GM21526 (cell line): Measurements from ENCODE around the gene CA12.

Experiments used
- ATAC-seq: cut with Tn5 transposase; IDR thresholded peaks from one replicate; pipeline ENCODE4 v1.9.1; 2021; ENCODE audit warnings: moderate library complexity; ENCODE audit not compliant: unreplicated experiment, low FRiP score

The CA12 gene

DNA sequence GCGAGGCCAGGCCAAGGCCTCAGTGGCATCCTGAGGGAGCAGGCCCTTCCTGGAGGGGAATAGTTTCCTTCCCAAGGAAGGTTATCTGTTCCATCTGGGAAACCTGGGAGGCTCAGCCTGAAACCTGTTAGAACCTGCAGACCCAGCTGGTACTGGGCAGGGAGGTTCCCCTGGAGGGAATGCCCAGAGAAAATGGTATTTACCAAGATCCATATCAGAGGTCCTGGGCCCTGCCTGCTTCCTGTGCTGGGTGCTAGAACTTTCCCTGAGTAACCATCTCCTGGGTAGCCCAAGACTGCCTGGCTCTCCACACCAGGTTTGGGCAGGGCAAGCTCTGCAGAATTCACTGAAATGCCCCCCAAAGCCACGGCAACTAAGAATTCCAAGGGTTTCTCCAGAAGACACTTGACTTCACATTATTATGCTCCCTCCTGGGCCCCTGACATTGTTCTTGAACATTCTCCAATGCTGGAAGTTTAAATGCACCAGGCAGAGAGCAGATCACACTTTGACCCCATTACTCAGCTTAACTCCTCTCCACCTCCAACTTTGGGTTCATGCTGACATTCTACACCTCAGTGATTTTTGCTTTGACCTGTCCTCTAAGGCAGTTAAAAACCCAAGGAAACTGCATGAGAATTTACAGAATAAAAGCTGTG is 2.0 kb downstream of the CA12 start:
- ATAC-seq, result no peak

DNA sequence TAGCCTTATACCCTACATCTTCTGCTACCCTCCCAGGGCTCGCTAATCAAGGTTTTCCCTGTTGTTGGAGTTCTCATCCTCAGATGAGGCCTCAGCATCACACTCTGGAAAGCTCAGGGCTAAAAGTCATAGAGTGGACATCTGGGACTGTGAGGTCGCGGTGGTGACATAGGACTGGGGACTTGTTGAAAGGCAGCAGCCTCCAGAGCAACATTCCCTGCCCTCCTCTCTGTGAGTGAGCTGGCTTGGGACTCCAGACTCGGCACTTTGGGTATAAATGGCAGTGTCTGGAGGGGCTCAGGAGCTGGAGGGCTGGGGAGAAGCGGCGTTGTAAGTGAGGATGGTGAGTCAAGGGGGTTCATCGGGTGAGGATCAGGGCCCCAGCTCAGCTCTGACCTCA is 2.7 kb downstream of the CA12 start:
- no peak for ATAC-seq

DNA sequence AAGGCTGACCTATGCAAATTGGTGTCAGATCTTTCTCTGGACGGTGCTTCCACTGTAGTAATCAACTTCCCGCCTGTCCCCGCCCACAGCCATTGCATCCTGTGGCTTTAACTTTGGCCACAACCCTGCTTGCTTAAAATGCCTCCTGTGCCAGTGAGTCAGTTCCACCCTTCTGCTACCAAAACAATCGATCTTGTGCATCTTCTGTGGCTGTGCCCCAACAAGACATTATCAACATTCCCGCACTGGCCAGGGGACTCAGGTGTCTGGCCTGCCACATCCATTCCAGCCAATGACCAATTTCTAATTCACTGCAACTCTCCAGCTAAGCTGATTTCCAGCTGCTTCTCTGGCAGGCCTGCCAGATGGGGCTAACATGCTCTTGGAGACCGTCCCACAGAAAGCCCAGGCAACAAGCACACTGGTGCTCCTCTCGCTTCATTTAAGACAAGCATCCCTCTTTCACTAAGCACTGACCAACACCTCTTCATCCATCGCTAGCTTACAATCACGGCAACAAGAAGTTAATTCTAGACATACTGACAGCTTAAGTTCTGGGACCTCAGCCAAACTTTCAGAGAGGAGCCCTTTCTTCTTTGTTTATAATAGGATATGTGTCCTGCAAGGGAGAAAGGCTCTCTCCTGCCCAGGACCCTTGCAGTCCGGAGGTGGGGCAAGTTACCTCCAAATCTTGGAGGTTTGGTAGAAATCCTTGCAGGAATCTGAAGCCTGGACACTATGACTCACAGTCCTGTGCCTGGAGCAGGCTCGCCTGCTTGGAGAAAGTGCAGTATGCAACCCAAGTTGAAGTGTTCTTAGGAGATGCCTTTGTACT is 6.7 kb downstream of the CA12 start:
- ATAC-seq, result no peak

DNA sequence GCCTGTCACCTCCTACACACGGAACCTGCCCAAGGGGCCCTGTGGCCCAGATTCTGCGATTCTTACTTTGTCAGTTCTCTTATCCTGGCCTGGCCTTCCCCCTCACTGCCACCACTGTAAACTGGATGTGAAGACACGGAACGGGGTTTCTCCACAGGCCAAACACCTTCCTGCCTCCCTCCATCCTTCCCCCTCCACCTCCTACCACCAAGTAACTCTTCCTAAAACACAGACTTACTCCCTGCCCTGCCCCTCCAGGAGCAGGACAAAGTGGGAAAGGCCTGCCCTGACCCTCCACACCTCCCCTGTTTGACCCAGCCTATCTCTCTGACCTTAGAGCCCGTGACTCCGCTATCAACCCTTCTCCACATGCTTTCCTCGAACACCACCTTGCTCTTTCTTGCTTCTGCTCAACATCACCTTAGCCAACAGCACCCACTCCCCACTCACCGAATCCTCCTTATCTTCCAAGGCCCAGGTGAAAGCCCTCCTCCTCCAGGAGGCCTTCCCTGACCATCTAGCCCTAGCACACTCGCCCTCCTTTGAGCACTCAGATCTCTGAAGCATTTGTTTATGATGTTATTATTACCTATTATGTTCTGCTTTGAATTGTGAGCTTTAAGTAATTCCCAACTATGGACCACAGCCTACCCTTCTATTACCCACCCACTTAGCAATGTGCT is 7.6 kb downstream of the CA12 start:
- ATAC-seq, result no peak

DNA sequence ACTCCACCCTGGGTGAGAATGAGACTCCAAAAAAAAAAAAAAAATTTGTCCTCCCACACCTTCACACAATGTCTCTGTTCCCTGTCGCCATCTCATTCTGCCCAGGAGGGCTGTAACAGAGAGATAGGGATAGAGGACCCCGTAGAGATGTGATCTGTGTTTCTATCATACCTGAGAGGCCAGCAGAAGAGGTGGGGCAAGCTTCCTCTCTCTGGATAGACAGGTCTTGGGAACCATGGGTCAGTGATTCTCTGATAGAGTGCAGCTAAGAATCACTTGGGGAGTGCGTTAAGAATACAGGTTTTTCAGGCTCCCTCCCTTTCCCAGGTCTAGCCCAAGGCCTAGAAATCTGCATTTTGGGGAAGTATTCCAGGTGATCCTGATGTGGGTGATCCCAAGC is 8.3 kb downstream of the CA12 start:
- no peak for ATAC-seq

DNA sequence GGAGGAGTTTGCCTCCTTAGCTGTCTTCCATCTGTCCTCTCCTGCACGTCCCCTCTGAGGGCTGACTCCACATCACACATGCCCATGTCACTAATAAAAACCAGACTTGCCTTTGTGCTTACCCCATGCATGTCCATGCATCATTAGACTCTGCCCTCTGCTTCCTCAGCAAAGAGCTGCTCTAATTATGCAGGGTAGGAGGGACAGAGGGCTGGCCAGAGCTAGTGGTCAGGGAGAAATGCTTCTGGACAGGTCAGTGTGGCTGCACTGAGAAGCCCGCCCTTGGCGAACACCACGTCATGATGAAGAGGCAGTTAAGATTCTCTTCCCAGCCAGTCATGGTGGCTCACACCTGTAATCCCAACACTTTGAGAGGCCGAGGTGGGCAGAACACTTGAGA is 8.9 kb downstream of the CA12 start:
- ATAC-seq, result no peak

DNA sequence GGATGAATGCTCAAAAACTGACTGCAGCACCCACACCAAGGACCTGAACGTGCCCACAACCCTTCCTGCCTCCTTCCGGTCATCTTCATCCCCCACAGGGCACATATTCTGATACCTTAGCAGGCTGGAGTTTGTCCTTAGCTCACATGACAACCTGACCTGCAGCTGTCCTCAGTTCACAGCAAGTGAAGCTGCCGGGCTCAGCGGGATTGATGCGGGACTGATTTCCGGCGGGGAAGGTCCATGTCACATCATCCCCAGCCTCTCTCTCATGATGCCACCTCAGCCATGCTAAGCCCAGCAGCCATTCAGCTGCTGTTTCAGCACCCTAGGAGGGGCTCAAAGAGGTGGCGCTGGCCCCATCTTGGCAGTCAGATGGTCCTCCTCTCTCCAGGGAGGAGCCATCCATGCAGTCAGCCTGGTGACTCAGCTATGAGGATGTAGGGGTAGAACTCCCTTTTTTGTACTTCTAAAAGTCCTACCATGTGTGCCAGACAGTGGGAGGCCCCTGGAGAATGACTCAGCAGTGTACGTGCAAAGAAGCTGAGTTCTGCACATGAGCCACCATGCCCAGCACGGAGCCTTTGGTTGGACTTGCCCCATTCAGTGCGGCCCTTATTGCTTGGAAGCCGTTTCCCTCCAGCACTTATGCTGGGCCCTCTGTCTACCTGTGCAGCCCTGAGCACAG is 9.5 kb downstream of the CA12 start:
- ATAC-seq, result no peak

DNA sequence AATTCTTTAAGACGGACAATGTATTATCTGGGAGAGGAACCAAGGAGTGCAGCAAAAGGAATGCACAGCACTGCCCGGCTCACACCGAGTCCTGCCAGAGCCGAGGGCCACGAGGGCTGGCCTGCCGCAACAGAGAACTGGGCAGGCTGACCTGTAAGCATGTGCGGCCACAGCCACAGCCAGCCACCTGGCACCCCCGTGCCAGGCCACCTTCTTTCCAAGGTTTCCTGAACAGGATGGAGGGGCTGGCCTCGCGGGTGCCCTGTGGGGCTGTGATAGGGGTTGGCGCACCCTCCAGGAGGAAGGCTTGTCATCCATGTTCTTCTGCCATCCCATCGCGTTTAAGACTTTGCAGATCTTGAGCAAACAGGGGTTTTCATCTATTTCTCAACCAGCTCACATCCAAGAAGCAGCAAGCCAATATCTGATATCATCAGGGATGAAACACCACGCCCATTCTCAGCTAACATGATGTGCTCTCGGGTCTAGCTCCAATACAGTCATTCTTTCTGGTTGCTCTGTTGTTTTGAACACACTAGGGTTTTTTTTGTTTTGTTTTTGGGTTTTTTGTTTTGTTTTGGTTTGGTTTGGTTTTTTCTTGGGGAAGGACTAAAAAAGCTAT is 10.2 kb downstream of the CA12 start:
- no peak for ATAC-seq

DNA sequence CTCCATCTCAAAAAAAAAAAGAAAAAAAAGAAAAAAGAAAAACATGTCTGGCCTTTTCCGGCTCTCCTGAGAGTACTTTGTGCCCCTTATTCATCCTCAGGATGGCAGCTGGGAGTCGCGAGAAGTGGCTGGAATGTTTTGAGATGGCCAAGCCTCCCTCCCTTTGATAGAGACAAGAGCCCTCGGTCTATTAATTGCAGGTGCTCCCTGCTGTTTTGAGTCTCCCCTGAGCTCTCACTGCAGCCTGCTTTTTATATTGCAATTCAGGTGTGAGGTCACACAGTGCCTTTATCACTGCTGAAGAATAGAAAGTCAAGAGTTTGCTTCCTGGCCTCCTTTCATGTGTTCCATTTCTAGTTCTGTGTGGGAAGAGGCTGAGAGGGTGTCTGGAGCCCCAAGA is 10.9 kb downstream of the CA12 start:
- ATAC-seq, result no peak

DNA sequence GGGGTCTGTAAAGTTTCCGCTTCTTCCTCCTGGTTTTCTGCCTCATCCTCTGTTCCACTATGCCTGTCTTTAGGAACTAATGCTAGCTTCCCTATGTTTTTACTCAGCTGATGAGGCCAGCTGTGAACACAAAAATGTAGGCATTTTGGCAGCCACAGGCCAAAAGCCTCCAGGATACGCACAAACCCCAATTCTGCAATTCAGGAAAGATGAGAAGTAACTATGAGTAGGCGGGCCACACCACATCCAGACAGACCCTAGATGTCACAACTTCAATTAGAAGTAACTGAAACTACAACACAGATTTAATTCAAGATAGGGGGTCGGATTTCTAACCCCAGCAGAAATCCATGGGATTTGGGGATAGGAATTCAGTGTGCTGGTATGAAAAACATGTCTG is 11.9 kb downstream of the CA12 start:
- ATAC-seq, result no peak

DNA sequence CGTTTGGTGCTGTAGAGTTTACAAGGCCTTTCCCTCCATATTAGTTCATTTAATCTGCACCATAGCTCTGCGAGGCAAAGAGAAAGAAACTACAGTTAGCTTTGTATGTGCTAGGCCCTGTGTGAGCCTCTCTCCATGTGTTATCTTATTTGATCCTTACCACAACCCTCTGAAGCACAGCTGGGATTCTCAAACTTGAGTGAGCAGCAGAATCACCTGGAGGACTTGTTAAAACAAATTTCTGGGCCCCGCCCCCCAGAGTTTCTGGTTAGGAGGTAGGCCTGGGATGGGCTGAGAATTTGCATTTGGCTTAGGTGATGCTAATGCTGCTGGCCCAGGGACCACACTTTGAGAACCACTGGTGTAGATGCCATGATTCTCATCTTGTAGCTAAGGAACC is 12.3 kb downstream of the CA12 start:
- ATAC-seq, result no peak

DNA sequence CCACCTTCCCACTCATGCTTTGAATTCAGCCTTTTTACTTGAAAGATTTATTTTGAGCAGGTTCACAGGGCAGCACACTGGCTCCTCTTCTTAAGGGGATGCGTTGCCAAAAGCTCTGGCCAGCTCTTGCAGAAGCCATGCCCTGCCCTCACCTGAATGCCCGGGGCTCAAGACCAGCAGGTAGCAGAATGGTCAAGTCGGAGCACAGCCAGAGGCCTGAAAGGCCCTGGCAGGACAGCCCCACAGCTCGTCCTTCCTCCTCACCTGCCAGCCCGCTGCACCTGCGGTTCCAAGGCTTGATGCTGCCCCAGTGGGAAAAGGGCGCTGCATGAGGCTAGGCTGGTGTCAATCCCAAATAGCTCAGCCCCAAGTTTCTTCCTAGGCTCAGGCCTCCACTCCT is 13.1 kb downstream of the CA12 start:
- no peak for ATAC-seq

DNA sequence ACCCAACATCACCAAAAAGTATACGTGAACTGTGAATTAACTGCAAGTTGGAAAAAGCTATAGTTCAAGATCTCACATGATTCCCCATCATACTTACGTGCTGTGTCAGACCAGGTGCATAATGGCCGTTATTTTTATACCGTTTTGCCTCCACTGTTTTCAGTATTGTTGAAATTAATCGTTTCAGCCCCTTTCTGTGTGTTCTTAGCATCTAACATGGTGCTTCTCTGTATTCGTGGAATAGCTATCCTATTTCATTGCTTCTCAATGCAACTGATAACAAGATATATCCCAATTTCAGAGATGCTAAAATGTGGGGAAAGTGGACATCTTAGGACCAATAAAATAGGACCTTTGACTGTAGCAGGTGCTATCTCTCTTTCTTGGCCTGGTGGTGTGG is 13.7 kb downstream of the CA12 start:
- no peak for ATAC-seq

DNA sequence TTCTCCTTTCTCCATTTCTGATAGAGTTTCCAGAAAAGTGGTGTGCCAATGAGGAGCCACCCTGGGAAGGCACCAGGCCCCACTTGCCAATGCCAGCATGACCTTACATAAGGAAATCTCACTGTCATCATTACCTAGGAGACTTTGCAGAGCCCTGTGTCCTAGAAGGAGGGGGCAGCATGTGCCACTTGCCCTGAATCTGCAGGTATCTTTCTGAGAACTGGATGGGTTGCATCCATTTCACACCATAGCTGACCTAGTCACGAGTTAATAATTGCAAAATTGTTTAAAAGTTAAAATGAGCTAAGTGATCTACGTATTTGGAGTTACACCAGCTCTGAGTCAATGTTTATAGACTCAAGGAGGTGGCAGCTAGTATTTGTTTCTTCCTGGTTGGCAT is 14.3 kb downstream of the CA12 start:
- no peak for ATAC-seq

DNA sequence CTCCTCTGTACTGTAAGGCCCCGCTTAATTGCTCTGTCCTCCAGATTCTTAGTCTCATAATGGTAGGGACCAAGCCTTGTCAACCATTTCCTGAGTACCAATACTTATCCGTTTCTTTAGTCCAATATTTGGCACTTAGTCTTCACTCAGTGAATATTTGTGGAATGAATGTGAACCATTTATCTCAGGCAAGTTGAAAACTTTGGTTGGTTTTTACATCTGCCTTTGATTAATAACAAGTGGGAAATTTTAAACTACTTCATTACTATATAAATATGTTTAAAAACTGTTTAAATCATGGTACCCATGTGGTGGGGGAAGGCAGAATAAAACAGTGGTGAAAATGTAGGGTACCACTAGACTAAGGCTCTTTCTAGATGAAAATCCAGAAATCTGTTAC is 15.2 kb downstream of the CA12 start:
- no peak for ATAC-seq

DNA sequence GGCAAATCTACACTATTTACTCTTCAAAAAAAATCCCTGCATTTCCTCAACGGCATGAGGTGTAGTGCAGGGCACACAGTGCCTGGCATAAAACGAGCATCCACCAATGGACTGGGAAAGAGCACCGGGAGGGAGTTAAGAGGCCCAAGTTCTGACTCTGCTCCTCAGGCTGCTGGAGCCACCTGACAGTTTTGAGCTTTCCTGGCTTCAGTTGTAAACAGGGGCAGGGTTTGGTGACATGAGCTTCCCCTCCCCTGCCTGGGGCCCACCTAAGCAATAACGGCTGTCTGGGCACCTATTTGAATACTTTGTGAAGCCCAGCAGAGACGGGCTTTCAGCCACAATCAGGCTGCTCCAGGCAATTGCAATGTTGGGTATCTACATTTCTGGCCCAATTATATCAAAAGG is 16.4 kb downstream of the CA12 start:
- no peak for ATAC-seq

DNA sequence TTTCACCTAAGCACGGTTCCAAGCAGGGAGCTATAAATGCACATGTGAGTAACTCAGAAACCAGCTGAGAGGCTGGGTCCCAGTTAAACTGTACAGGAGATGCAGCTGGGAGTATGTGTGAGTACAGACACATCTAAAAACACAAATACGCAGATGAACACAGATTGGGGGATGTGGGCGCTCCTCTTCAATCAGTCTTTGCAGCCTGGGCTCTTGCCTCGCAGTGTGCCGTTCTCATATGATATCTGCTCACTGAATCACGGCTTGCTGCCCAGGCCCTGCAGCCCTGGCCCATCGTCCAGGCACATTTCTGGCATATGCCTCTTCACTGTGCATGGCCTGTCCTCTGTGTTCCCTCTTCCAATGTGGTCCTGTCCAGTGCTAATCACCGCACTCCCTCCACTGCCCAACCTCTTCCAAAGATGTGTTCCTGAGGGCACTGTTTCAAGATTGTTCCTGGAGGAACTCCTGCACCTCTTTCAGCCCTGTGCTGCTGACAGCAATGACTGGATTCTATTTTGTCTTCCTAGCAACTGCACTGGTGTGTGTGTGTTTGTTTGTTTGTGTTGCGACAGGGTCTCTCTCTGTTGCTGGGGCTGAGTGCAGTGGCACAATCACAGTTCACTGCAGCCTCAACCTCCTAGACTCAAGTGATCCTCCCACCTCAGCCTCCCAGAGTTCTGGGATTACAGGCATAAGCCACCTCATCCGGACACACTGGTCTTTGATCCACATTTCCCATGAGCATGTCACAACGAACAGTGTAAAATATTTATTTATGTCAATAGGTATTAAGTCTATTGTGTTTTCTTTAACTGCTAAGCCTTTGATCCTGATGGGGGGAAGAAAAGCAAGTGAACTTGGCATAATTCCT is 17.0 kb downstream of the CA12 start:
- ATAC-seq, result no peak

DNA sequence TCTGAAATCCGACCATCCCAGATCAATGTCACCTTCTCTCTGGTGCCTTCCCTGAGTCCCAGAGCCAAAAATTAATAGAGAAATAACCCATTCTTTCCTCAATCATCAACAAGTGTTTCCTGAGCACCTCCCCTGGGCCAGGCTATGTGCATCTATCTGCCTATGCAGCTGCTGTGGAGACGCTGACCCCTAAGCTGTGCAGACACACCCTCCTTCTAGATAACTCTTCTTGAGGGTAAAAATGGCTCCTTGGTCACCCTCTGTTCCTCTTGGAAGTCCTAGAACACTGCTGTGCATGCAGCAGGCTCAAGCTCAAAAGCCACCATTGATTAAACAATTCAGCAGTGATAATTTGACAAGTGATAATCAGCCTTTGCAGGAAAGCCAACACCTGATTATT is 18.4 kb downstream of the CA12 start:
- ATAC-seq, result no peak

DNA sequence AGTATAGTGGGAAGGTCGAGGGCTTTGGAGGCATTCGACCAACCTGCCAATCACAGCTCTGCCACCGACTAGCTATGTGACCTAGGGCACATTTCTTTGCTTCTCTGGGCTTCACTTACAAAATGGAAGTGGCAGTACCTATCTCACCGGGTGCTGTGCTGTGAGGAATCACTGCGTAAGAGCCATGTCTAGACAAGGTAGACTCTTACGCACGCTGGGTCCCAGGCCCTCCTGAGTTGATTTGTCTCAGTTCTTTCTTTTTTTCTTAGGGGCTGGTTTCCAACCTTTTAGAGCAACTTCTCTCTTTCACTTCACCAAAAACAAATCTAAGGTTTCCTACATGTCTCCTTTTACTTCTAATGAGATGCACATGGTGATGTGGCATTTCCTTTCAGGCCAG is 18.8 kb downstream of the CA12 start:
- ATAC-seq, result no peak

DNA sequence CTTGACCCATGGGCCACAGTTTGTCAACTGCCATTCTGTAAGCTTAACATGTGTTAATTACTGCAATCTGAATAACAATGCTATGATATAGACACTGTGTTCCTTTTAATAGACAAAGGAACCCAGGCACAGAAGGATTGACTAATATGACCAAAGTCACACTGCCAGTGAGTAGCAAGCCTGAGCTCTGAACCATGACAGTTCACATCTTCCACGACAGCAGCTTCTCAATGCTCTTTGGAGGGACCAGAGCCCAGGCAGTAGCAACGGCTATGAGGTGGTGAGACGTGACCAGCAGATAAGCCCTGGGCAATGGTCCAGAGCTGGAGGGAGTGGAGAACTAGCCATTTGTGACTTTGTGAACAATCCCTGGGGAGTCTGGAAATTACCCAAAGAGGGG is 19.4 kb downstream of the CA12 start:
- ATAC-seq, result no peak
